Stimulated activated effector memory CD8-positive, alpha-beta T cell treated with anti-CD3 and anti-CD28 coated beads, Interleukin-12 subunit alpha, Interleukin-12 subunit beta, amount 100 ng/mL, for 72 hours (primary cell): ENCODE measurements around the gene CCDC9.
A peak's percentile ranks its signal among the peaks of the same experiment; 100 is the strongest.

Experiments
- ATAC-seq: fragments of 150-1000 bp; cut with Tn5 transposase; 2 replicates; pipeline ENCODE4 v1.10.0; 2021
- DNase-seq, 2 donors: peaks; one replicate each; pipeline ENCODE4 v3.0.0; 2021 to 2022; ENCODE audit warnings: low spot score in 2 of 2
- H3K27ac Mint-ChIP-seq: one replicate; pipeline ENCODE4 v1.8.0; 2022; ENCODE audit warnings: mild to moderate bottlenecking, mixed read lengths
- H3K36me3 Mint-ChIP-seq: one replicate; pipeline ENCODE4 v1.8.0; 2022; ENCODE audit warnings: mild to moderate bottlenecking, mixed read lengths
- H3K4me1 Mint-ChIP-seq: one replicate; pipeline ENCODE4 v1.8.0; 2022; ENCODE audit warnings: mixed read lengths
- H3K4me3 Mint-ChIP-seq: one replicate; pipeline ENCODE4 v1.8.0; 2022; ENCODE audit warnings: mild to moderate bottlenecking, mixed read lengths
- H3K9me3 Mint-ChIP-seq: one replicate; pipeline ENCODE4 v1.8.0; 2022; ENCODE audit warnings: mixed read lengths

CCDC9 gene

GRCh38 chr19:47229676-47230053 lies 26.7 kb upstream of the CCDC9 start:
- Mint-ChIP-seq H3K4me1 (peaks cover 32% of the 10 kb centered on the region), H3K36me3 (peaks cover 37% of the 10 kb centered on the region), H3K9me3 (no peaks in the 10 kb centered on the region), H3K4me3 (no peak overlapping the region), H3K27ac (no peak overlapping the region)
- DNase-seq (peak in 1 of 2 donors; percentile 69), ATAC-seq (no peak)

- H3K27ac Mint-ChIP-seq: no peak overlapping the region
- H3K4me1 Mint-ChIP-seq: peaks cover 31% of the 10 kb centered on the region
- peak; percentile 31 for ATAC-seq
- H3K36me3 Mint-ChIP-seq: peaks cover 32% of the 10 kb centered on the region
- H3K4me3 Mint-ChIP-seq: no peak overlapping the region
- DNase-seq: peak; percentile 86 to 96
- H3K9me3 Mint-ChIP-seq: no peaks in the 10 kb centered on the region
These were observed 26.0 kb upstream of the CCDC9 start for GRCh38 chr19:47230054-47230920.

- DNase-seq: no peak
- Mint-ChIP-seq H3K4me1 (peaks cover 26% of the 10 kb centered on the region), H3K36me3 (peaks cover 27% of the 10 kb centered on the region), H3K9me3 (no peaks in the 10 kb centered on the region), H3K27ac (peak within 1 kb of the TSS; percentile 46), H3K4me3 (no peak within 1 kb of the TSS)
- ATAC-seq: no peak
These were observed 25.5 kb upstream of the CCDC9 start, which contains the start of gene BBC3 for GRCh38 chr19:47230921-47231214. TSS of gene BBC3 (minus strand) at chr19:47231199. CDS start at chr19:47228431, 2,768 bp downstream.

DNA sequence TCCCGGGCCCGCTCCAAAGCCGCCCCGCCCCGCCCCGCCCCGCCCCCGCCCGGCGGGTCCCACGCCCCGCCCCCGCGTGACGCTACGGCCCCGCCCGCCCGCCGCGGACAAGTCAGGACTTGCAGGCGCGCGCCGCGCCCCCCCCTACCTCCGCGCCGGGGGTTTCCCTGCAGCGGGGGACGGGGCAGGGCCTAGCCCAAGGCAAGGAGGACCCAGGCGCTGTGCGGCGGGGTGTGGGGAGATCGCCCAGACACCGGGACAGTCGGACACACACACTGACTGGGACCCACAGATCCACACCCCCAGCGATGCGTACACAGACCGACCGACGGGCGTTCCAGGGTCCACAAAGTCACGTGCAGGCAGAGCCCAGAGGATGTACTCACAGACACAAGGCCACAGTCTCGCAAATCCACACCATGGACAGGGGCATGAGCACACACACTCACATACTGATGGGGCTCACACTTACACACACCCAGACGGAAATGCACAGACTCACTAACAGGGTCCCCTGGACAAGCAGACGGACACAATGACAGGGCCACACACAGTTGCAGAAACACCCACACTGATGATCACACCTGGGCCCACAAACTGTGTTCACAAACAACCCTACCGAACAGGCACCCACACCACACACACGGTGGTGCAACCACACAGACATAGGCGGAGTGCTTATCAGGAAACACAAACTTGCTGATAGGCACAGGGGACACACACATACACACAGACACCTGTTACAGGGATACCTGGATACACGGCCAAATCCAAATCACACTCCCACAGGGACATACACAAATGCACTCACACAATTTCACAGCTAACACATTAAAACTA lies 24.9 kb upstream of the CCDC9 start:
- ATAC-seq: peak; percentile 70
- Mint-ChIP-seq H3K4me1 (peaks cover 26% of the 10 kb centered on the region), H3K9me3 (no peaks in the 10 kb centered on the region), H3K4me3 (no peak overlapping the region), H3K36me3 (peaks cover 23% of the 10 kb centered on the region), H3K27ac (peak overlapping the region; percentile 46)
- DNase-seq: peak; percentile 85 to 94

DNA sequence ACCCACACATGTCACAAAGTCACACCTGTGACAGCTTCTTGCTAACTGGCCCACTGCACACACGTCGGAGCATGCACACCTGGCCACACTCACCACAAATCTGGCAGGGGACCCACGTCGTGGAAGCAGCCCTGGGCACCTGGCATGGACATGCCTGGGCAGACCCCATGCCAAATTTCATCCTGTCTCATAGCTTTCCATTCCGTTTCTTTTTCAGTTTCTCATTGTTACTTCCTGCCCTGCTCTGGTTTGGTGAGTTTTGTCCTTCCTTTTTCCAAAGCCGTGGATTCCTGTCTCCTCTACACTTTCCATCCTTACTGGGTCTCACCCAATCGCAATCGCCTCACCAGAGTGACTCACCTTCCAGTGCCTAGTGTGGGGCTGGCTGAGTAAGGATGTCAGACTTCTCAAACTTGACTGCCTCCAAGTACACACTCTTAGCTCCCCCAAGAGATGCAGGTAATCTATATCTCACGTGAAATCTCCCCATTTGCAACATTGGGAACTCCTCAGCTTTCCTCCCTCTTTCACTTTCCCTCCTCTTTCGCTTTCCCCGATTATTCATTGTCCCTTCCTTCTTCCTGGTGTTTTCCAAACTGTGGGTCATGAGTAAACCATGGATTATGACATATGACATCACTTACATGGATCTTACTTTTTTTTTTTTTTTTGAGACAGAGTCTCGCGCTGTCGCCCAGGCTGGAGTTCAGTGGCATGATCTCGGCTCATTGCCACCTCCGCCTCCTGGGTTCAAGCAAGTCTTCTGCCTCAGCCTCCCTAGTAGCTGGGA lies 23.7 kb upstream of the CCDC9 start:
- ATAC-seq: no peak
- no peak for DNase-seq

DNA sequence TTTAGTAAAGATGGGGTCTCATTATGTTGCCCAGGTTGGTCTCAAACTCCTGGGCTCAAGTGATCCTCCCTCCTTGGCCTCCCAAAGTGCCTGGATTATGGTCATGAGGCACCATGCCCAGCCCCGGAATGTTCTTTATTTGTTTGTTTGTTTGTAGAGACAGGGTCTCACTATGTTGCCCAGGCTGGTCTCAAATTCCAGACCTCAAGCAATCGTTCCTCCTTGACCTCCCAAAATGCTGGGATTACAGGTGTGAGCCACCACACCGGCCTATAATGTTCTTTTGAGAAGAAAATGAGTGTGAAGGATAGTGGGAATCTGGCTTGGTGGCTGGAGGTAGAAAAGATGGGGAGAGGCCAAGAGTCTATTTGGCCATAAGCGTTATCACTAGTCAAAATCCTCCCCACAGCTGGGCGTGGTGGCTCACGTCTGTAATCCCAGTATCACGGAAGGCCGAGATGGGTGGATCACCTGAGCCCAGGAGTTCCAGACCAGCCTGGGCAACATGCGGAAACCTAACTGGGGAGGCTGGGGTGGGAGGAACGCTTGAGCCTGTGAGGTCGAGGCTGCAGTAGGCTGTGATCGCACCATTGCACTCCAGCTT lies 20.2 kb upstream of the CCDC9 start:
- ATAC-seq (no peak), DNase-seq (no peak)
- H3K27ac Mint-ChIP-seq: peak overlapping the region; percentile 49
- peaks cover 14% of the 10 kb centered on the region for H3K36me3 Mint-ChIP-seq
- no peak overlapping the region for H3K4me3 Mint-ChIP-seq
- H3K4me1 Mint-ChIP-seq: peaks cover 25% of the 10 kb centered on the region
- no peaks in the 10 kb centered on the region for H3K9me3 Mint-ChIP-seq

More for the DNA sequence above, 23.7 kb upstream of the CCDC9 start:
- peaks cover 12% of the 10 kb centered on the region for H3K36me3 Mint-ChIP-seq
- no peaks in the 10 kb centered on the region for H3K9me3 Mint-ChIP-seq
- H3K27ac Mint-ChIP-seq: peak overlapping the region; percentile 46
- no peak overlapping the region for H3K4me3 Mint-ChIP-seq
- H3K4me1 Mint-ChIP-seq: peaks cover 21% of the 10 kb centered on the region

DNA sequence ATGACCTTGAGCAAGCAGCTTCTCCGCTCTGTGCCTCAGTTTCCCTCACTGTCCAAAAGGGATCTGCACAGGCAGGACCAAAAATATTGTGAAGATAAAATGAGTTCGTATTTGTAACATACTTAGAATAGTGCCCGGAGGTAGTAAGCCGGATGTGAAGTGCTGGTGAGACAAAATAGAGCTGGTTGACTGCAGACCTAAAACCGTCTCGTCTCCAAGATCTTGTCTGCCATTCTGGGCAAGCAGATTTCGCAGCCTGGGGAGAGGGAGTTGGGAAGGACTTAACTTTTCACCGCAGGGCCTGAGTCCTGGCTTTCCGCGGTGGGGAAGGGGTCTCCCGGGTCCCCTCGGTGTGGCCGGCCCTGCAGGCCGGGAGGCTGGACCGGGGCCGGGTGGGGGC lies 17.2 kb upstream of the CCDC9 start:
- Mint-ChIP-seq H3K9me3 (no peaks in the 10 kb centered on the region), H3K36me3 (peaks cover 5% of the 10 kb centered on the region), H3K4me3 (no peak overlapping the region), H3K4me1 (peaks cover 6% of the 10 kb centered on the region), H3K27ac (peak overlapping the region; percentile 45)
- ATAC-seq (no peak), DNase-seq (no peak)

- H3K27ac Mint-ChIP-seq: no peak overlapping the region
- peak; percentile 44 to 86 for DNase-seq
- H3K4me3 Mint-ChIP-seq: no peak overlapping the region
- H3K4me1 Mint-ChIP-seq: peaks cover 6% of the 10 kb centered on the region
- peaks cover 5% of the 10 kb centered on the region for H3K36me3 Mint-ChIP-seq
- H3K9me3 Mint-ChIP-seq: no peaks in the 10 kb centered on the region
- peak; percentile 15 for ATAC-seq
These were observed 16.6 kb upstream of the CCDC9 start for GRCh38 chr19:47239610-47240296.

DNA sequence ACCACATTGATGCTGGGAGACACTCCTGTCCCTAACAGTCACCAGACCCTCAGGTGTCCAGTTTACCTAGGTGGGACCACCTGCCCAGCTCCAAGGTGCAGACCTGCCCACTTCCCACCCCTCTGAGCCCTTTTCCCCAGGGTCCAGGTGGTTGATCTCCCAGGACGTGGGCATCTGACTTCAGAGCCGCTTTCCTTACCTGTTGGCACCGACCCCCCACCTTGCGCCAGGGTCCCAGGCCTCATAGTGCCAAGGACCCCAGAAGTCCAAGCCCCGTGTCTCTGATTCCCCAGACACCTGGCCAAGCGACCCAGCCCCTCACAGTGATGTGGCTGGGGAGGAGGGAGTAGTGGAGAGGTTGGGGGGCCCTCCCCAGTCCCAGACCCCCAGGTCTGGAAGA lies 15.8 kb upstream of the CCDC9 start:
- Mint-ChIP-seq H3K27ac (peak overlapping the region; percentile 24), H3K4me3 (no peak overlapping the region)
- DNase-seq: no peak

DNA sequence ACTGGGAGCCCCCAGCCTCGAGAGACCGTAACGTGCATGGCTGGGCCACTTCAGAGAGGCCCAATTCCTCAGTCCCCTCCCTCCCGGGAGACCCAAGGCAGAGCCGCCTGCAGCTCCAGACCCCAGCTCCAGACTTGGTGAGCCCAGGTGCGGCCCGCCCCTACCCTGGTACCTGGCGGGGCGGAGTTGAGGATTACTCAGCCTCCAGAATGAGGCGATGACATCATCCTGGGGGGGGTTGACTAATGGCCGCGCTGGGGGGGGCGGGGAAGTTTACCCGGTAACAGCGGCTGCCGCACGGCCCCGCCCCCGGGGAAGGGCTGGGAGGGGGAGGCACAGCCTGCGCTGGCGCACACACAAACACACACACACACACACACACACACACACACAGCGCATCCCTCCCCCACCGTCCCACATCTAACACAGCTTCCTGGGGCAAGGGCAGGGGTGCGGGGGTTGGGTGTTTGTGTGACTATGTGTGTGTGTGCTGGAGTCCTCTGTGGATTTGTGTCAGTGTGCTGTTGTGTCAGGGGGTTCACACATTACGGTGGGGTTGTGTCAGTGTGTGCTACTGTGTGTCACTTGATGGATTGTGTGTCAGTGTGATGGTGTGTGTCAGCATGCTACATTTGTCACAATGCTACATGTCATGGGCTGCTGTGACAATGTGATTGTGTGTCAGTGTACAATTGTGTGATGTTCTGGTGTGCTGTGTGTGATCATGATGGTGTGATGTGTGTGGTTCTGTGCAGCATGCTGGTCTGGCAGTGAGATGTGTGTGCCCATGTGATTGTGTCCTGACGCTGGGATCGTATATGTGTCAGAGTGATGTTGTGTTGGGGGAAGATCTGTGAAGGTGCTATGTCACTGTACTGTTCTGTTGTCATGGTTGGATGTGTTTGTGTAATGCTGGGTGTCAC lies 15.1 kb upstream of the CCDC9 start:
- Mint-ChIP-seq H3K9me3 (no peaks in the 10 kb centered on the region), H3K4me3 (no peak overlapping the region), H3K27ac (peak overlapping the region; percentile 24), H3K36me3 (peaks cover 5% of the 10 kb centered on the region), H3K4me1 (peaks cover 6% of the 10 kb centered on the region)
- ATAC-seq: peak; percentile 56
- peak; percentile 64 to 86 for DNase-seq

More for the DNA sequence above, 15.8 kb upstream of the CCDC9 start:
- H3K4me1 Mint-ChIP-seq: peaks cover 6% of the 10 kb centered on the region
- no peak for ATAC-seq
- H3K36me3 Mint-ChIP-seq: peaks cover 5% of the 10 kb centered on the region
- no peaks in the 10 kb centered on the region for H3K9me3 Mint-ChIP-seq

- Mint-ChIP-seq H3K36me3 (peaks cover 5% of the 10 kb centered on the region), H3K4me1 (peaks cover 6% of the 10 kb centered on the region), H3K9me3 (no peaks in the 10 kb centered on the region), H3K27ac (no peak overlapping the region), H3K4me3 (no peak overlapping the region)
- ATAC-seq (no peak), DNase-seq (no peak)
These were observed 14.3 kb upstream of the CCDC9 start for GRCh38 chr19:47241919-47242577.

- peak in 1 of 2 donors; percentile 65 for DNase-seq
- no peak overlapping the region for H3K4me3 Mint-ChIP-seq
- peaks cover 5% of the 10 kb centered on the region for H3K36me3 Mint-ChIP-seq
- peaks cover 12% of the 10 kb centered on the region for H3K4me1 Mint-ChIP-seq
- no peaks in the 10 kb centered on the region for H3K9me3 Mint-ChIP-seq
- no peak for ATAC-seq
- no peak overlapping the region for H3K27ac Mint-ChIP-seq
These were observed 13.0 kb upstream of the CCDC9 start for GRCh38 chr19:47243364-47243775.
